PC-9 (cell line): ENCODE measurements around the gene LEFTY2.

Experiments used
- CTCF ChIP-seq: fragments of 200-600 bp; sonication (generic); conservative IDR thresholded peaks from 2 replicates; pipeline ENCODE4 v1.6.1; 2017; ENCODE audit warnings: mixed run types, antibody characterized with exemption, mild to moderate bottlenecking, moderate library complexity
- EZH2 ChIP-seq: fragments of 200-600 bp; sonication (generic); IDR thresholded peaks from 2 replicates; pipeline ENCODE4 v1.8.0; 2017; ENCODE audit warnings: antibody characterized with exemption, low read depth

GRCh38 chr1:225977937-225978748 is 37.1 kb upstream of the LEFTY2 start:
- TF ChIP-seq CTCF (no peak), EZH2 (no peak)
